ENCODE results near the gene ABCG1.

ABCG1 gene

GRCh38 chr21:42311160-42311559 is 92.2 kb downstream of the ABCG1 start:
- no peak for TF ChIP-seq ZFX (IDR thresholded peaks at IDR 0.05; ENCODE audit: borderline replicate concordance)
- no peak for TF ChIP-seq CTCF (IDR thresholded peaks at IDR 0.05)
- H3K27ac ChIP-seq: no peak overlapping the region

GRCh38 chr21:42311816-42312625 is 93.1 kb downstream of the ABCG1 start:
- no peak for TF ChIP-seq CTCF (IDR thresholded peaks at IDR 0.05)
- no peak overlapping the region for H3K27ac ChIP-seq

- TF ChIP-seq ZFX (IDR thresholded peaks at IDR 0.05; ENCODE audit: borderline replicate concordance) (no peak), CTCF (IDR thresholded peaks at IDR 0.05) (no peak)
- H3K27ac ChIP-seq: no peak overlapping the region
Observed at GRCh38 chr21:42312626-42313104, 93.7 kb downstream of the ABCG1 start.

GRCh38 chr21:42313501-42313969 is 94.6 kb downstream of the ABCG1 start:
- TF ChIP-seq ZFX (IDR thresholded peaks at IDR 0.05; ENCODE audit: borderline replicate concordance): no peak
- TF ChIP-seq CTCF (IDR thresholded peaks at IDR 0.05): no peak
- H3K27ac ChIP-seq: no peak overlapping the region

GRCh38 chr21:42314616-42315295 is 95.8 kb downstream of the ABCG1 start:
- H3K27ac ChIP-seq: no peak overlapping the region
- no peak for TF ChIP-seq ZFX (IDR thresholded peaks at IDR 0.05; ENCODE audit: borderline replicate concordance)
- TF ChIP-seq CTCF (IDR thresholded peaks at IDR 0.05): no peak

- H3K27ac ChIP-seq: no peak within 1 kb of the TSS
- TF ChIP-seq ZFX (IDR thresholded peaks at IDR 0.05; ENCODE audit: borderline replicate concordance): no peak
- TF ChIP-seq CTCF (IDR thresholded peaks at IDR 0.05): no peak
Observed at GRCh38 chr21:42315296-42315891, 96.5 kb downstream of the ABCG1 start, which contains the start of gene TFF3. TSS of gene TFF3 (minus strand) at chr21:42315409. CDS start at chr21:42315374, 35 bp downstream.
